ENCODE data around the gene ORAI2. TPM values are rescaled to one million over a fixed set of nuclear protein-coding genes. Genes with fewer than 3 reads are reported as not detected.
"Not testable (repeated sequence)": the region's sequence is repeated elsewhere in the genome, so short reads cannot be mapped to it uniquely, and the experiment has no call there.

ORAI2 gene
- total RNA-seq, 4 donors from 2014 or later = 4.4 to 18.6 (median 7.7) TPM

GRCh38 chr7:102407910-102408309 lies 25.5 kb upstream of the ORAI2 start:
- H3K36me3 ChIP-seq = peaks cover 0 to 100% (median 20%) of the 10 kb centered on the region in 3 donors
- H3K4me1 ChIP-seq = peaks cover 0 to 7% (median 1%) of the 10 kb centered on the region in 4 donors
- H3K27ac ChIP-seq = no peak overlapping the region
- peaks cover 0 to 4% (median 0%) of the 10 kb centered on the region in 4 donors for H3K9me3 ChIP-seq
- no peak for TF ChIP-seq CTCF (IDR thresholded peaks at IDR 0.05)
- no peak for TF ChIP-seq POLR2A (IDR thresholded peaks at IDR 0.05)
- no peak for TF ChIP-seq EP300 (IDR thresholded peaks at IDR 0.05)
- no peak overlapping the region for H3K4me3 ChIP-seq
- no peaks in the 10 kb centered on the region for H3K27me3 ChIP-seq
- DNase-seq (ENCODE audit: low spot score in 2 of 2) = no peak
- WGBS, 2 donors = 89 to 93% methylated on average over 6 of the region's 6 CpGs

- WGBS, 2 donors = 93 to 96% methylated on average over 6 of the region's 6 CpGs
- DNase-seq (ENCODE audit: low spot score in 2 of 2); H3K27ac ChIP-seq; H3K27me3 ChIP-seq; H3K9me3 ChIP-seq; H3K4me1 ChIP-seq; H3K4me3 ChIP-seq: not testable (repeated sequence)
- H3K36me3 ChIP-seq = peaks cover 0 to 99% (median 20%) of the 10 kb centered on the region in 3 donors
Measured at GRCh38 chr7:102408530-102408929, 24.8 kb upstream of the ORAI2 start.

- H3K9me3 ChIP-seq = peaks cover 0 to 4% (median 0%) of the 10 kb centered on the region in 4 donors
- H3K4me3 ChIP-seq = no peak overlapping the region
- peaks cover 0 to 99% (median 20%) of the 10 kb centered on the region in 3 donors for H3K36me3 ChIP-seq
- no peak for DNase-seq (ENCODE audit: low spot score in 2 of 2)
- H3K27me3 ChIP-seq = no peaks in the 10 kb centered on the region
- 97 to 100% methylated on average over 4 of the region's 4 CpGs for WGBS, 2 donors
- no peak overlapping the region for H3K27ac ChIP-seq
- TF ChIP-seq POLR2A (IDR thresholded peaks at IDR 0.05) (no peak), EP300 (IDR thresholded peaks at IDR 0.05) (no peak), CTCF (IDR thresholded peaks at IDR 0.05) (no peak)
- peaks cover 0 to 9% (median 2%) of the 10 kb centered on the region in 4 donors for H3K4me1 ChIP-seq
Measured at GRCh38 chr7:102409340-102409739, 24.0 kb upstream of the ORAI2 start.

GRCh38 chr7:102410123-102410522 lies 23.3 kb upstream of the ORAI2 start:
- DNase-seq (ENCODE audit: low spot score in 2 of 2) = no peak
- 69 to 85% methylated on average over 6 of the region's 6 CpGs for WGBS, 2 donors
- TF ChIP-seq CTCF (IDR thresholded peaks at IDR 0.05) (no peak), POLR2A (IDR thresholded peaks at IDR 0.05) (no peak), EP300 (IDR thresholded peaks at IDR 0.05) (no peak)

GRCh38 chr7:102410918-102411317 lies 22.5 kb upstream of the ORAI2 start:
- TF ChIP-seq POLR2A (IDR thresholded peaks at IDR 0.05) = no peak
- TF ChIP-seq EP300 (IDR thresholded peaks at IDR 0.05) = no peak
- TF ChIP-seq CTCF (IDR thresholded peaks at IDR 0.05) = no peak
- peaks cover 0 to 9% (median 2%) of the 10 kb centered on the region in 4 donors for H3K4me1 ChIP-seq
- H3K27ac ChIP-seq = no peak overlapping the region
- peaks cover 0 to 4% (median 0%) of the 10 kb centered on the region in 4 donors for H3K9me3 ChIP-seq
- WGBS, 2 donors = 96 to 97% methylated on average over 5 of the region's 5 CpGs
- no peaks in the 10 kb centered on the region for H3K27me3 ChIP-seq
- no peak overlapping the region for H3K4me3 ChIP-seq
- peaks cover 2 to 99% (median 14%) of the 10 kb centered on the region in 3 donors for H3K36me3 ChIP-seq
- DNase-seq (ENCODE audit: low spot score in 2 of 2) = no peak

More at GRCh38 chr7:102410123-102410522, 23.3 kb upstream of the ORAI2 start:
- no peaks in the 10 kb centered on the region for H3K27me3 ChIP-seq
- no peak overlapping the region for H3K4me3 ChIP-seq
- peaks cover 0 to 99% (median 20%) of the 10 kb centered on the region in 3 donors for H3K36me3 ChIP-seq
- H3K4me1 ChIP-seq = peaks cover 0 to 9% (median 2%) of the 10 kb centered on the region in 4 donors
- peaks cover 0 to 4% (median 0%) of the 10 kb centered on the region in 4 donors for H3K9me3 ChIP-seq
- H3K27ac ChIP-seq = no peak overlapping the region

Measured in tibial nerve (tissue), 4 donors.